OCI-LY7 (cell line): ENCODE measurements around the gene PDAP1. TPM values are rescaled to one million over a fixed set of nuclear protein-coding genes. Genes with fewer than 3 reads are reported as not detected.

Experiments used
- BruUV-seq: library from RNA; stranded (reverse); fragments of 400-500 nt; replicated peaks from 2 replicates; lab custom pipeline; 2021; lab: Mats Ljungman, UMichigan
- CTCF ChIA-PET: fragments of 300-600 bp; sonication (Branson Sonifier 250); formaldehyde crosslinking; loops from one replicate; lab custom pipeline; 2022; ENCODE audit warnings: antibody characterized with exemption; ENCODE audit not compliant: unreplicated experiment; lab: Charles Lee
- POLR2A ChIA-PET: fragments of 300-600 bp; sonication (Branson Sonifier 250); formaldehyde crosslinking; loops from one replicate; lab custom pipeline; 2022; ENCODE audit warnings: antibody characterized with exemption; lab: Charles Lee
- DNase-seq: peaks from one replicate; pipeline ENCODE4 v3.0.0-alpha.2; 2015; ENCODE audit warnings: low spot score
- H2AFZ ChIP-seq: fragments of 200-600 bp; sonication (generic), shearing (Covaris generic); 2 replicates; pipeline ENCODE4 v1.6.1; 2014; ENCODE audit warnings: mild to moderate bottlenecking, antibody characterized with exemption, low read length, moderate library complexity
- H3K27ac ChIP-seq: fragments of 200-600 bp; sonication (generic); 2 replicates; pipeline ENCODE4 v1.5.1; 2014; ENCODE audit warnings: mixed run types, low read depth, mild to moderate bottlenecking, moderate library complexity, low read length, inconsistent platforms; ENCODE audit not compliant: poor library complexity, severe bottlenecking
- H3K36me3 ChIP-seq: fragments of 200-600 bp; sonication (generic); 2 replicates; pipeline ENCODE4 v1.6.1; 2014; ENCODE audit warnings: mild to moderate bottlenecking, antibody characterized with exemption, low read length, moderate library complexity, mixed read lengths; ENCODE audit not compliant: insufficient read depth
- H3K4me1 ChIP-seq: fragments of 200-600 bp; sonication (generic); 2 replicates; pipeline ENCODE4 v1.5.1; 2014; ENCODE audit warnings: mild to moderate bottlenecking, low read length; ENCODE audit not compliant: insufficient read depth, poor library complexity, severe bottlenecking
- H3K4me2 ChIP-seq: fragments of 200-600 bp; sonication (generic); 2 replicates; pipeline ENCODE4 v1.6.1; 2014; ENCODE audit warnings: mild to moderate bottlenecking, low read length
- H3K4me3 ChIP-seq: fragments of 200-600 bp; sonication (generic); 2 replicates; pipeline ENCODE4 v1.5.1; 2014; ENCODE audit warnings: mild to moderate bottlenecking, low read depth, low read length; ENCODE audit not compliant: poor library complexity, severe bottlenecking
- H3K79me2 ChIP-seq: fragments of 200-600 bp; sonication (generic); 2 replicates; pipeline ENCODE4 v1.6.1; 2016; ENCODE audit warnings: low read depth, mild to moderate bottlenecking, low read length, moderate library complexity, mixed read lengths; ENCODE audit not compliant: insufficient read depth
- H3K9me2 ChIP-seq: fragments of 200-600 bp; sonication (generic); 2 replicates; pipeline ENCODE4 v1.6.1; 2016; ENCODE audit warnings: mild to moderate bottlenecking, low read length, mixed read lengths; ENCODE audit not compliant: insufficient read depth
- H3K9me3 ChIP-seq: fragments of 200-600 bp; sonication (generic); 2 replicates; pipeline ENCODE4 v1.6.1; 2014; ENCODE audit warnings: mild to moderate bottlenecking, mixed run types, low read length, mixed read lengths
- H4K20me1 ChIP-seq: fragments of 200-600 bp; sonication (generic); 2 replicates; pipeline ENCODE4 v1.6.1; 2014; ENCODE audit warnings: mild to moderate bottlenecking, antibody characterized with exemption, low read length, moderate library complexity, mixed read lengths; ENCODE audit not compliant: insufficient read depth
- EZH2phosphoT487 ChIP-seq: fragments of 200-600 bp; sonication (generic); IDR thresholded peaks from 2 replicates; pipeline ENCODE4 v1.6.1; 2018; ENCODE audit warnings: low read depth, borderline replicate concordance, mild to moderate bottlenecking, mixed run types, antibody characterized with exemption, low read length, moderate library complexity, mixed read lengths
- intact Hi-C: fragments of 100-400 bp; cut with micrococcal nuclease; formaldehyde crosslinking; loops from one replicate; pipeline ENCODE4 v1.10.0; 2022; ENCODE audit not compliant: unreplicated experiment
- total RNA-seq, 2 experiments: library from RNA; depleted of rRNA in 1 of 2; stranded (reverse); fragments of >200 nt in 1 of 2; shearing (Covaris generic) in 1 of 2; gene quantifications; 2 replicates each; pipeline ENCODE4 v1.2.3, GENCODE V29; 2014 to 2022
- TF ChIP-seq, protein P1 (sequence below): fragments of 200-600 bp; sonication (generic); conservative IDR thresholded peaks from 2 replicates; pipeline ENCODE4 v1.5.1; 2014; ENCODE audit warnings: mild to moderate bottlenecking, antibody characterized with exemption, low read length, moderate library complexity, mixed read lengths

Gene PDAP1
- total RNA-seq, 2 experiments from 2014 or later: 33.7 to 135 TPM

DNA sequence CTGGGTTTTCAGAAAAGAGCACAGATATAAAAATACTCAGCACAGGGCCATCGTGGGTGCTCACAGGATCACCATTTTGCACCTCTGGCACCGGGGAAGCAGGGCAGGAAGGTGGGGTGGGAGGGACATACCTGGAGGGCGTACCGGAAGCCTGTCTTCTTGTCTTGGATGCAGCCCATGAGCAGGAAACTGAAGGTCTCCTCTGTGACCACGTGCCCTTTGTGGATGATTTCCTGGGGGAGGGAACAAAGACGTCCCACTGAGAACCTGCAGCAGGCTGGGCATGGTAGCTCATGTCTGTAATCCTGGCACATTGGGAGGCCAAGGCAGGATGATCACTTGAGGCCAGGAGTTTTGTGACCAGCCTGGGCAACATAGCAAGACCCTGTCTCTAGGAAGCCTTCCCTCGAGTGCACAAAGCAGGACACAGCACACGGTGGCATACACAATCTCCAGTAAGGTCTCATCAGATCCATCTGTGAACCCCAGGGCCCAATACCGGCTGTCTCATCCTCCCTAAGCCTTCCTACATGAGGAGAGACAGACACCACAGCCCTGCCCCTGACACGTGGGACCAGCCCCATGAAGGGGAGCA, 20.7 kb upstream of the PDAP1 start:
- intact Hi-C loops: no loop called here
- no peaks in the 10 kb centered on the region for H3K4me1 ChIP-seq
- H2AFZ ChIP-seq: no peak overlapping the region
- DNase-seq: no peak
- ChIA-PET POLR2A (no interaction called here), CTCF (no interaction called here)
- no peaks in the 10 kb centered on the region for H3K9me3 ChIP-seq
- no TSS peak for BruUV-seq
- H3K27ac ChIP-seq: no peak overlapping the region
- no peaks in the 10 kb centered on the region for H3K9me2 ChIP-seq
- no peaks in the 10 kb centered on the region for H3K79me2 ChIP-seq
- H3K36me3 ChIP-seq: peaks cover 55% of the 10 kb centered on the region
- no peak overlapping the region for H3K4me3 ChIP-seq
- H3K4me2 ChIP-seq: no peak overlapping the region
- TF ChIP-seq, protein P1, sequence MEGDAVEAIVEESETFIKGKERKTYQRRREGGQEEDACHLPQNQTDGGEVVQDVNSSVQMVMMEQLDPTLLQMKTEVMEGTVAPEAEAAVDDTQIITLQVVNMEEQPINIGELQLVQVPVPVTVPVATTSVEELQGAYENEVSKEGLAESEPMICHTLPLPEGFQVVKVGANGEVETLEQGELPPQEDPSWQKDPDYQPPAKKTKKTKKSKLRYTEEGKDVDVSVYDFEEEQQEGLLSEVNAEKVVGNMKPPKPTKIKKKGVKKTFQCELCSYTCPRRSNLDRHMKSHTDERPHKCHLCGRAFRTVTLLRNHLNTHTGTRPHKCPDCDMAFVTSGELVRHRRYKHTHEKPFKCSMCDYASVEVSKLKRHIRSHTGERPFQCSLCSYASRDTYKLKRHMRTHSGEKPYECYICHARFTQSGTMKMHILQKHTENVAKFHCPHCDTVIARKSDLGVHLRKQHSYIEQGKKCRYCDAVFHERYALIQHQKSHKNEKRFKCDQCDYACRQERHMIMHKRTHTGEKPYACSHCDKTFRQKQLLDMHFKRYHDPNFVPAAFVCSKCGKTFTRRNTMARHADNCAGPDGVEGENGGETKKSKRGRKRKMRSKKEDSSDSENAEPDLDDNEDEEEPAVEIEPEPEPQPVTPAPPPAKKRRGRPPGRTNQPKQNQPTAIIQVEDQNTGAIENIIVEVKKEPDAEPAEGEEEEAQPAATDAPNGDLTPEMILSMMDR: no peak
- TF ChIP-seq EZH2phosphoT487: no peak
- H4K20me1 ChIP-seq: no peaks in the 10 kb centered on the region

DNA sequence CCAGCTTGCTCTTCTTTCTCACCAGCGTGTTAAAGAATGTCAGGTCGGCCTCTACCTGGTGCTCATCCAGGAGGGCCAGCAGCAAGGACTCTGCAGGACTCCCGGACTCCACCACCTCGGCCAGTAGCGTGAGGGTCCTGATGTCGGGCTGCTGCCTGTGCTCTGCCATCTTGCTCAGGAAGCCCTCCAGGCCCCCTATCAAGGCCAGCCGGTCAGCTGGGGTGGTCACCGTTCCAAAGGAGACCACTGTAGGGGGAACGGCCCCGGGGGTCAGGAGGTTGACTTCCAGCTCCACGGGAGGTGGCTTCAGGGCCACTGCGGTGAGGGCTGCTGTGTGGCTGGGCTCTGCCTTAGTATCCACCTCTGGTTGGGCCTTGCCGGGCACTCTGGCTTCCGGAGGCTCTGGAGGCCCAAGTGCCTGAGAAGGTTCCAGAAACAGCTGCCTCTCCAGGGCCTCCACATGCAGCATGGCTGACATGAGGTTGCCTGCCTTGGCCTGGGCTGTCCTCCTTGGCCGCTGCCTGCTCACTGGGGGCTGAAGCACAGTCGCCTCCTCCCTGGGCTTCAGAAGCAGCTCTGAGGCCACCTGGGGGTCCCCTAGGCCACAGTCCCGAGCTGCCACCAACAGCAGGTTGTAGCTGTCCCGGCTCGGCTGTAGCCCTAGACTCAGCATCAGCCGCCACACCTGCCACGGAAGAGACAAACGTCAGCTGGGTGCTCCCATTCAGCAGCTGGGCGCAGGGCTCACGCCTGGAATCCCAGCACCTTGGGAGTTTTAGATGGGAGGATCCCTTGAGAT, 16.7 kb upstream of the PDAP1 start:
- ChIA-PET POLR2A (no interaction called here), CTCF (no interaction called here)
- no peak overlapping the region for H3K27ac ChIP-seq
- no TSS peak for BruUV-seq
- no peaks in the 10 kb centered on the region for H3K9me3 ChIP-seq
- peaks cover 69% of the 10 kb centered on the region for H3K36me3 ChIP-seq
- no peaks in the 10 kb centered on the region for H3K79me2 ChIP-seq
- H3K4me1 ChIP-seq: no peaks in the 10 kb centered on the region
- H3K4me2 ChIP-seq: no peak overlapping the region
- no peak for TF ChIP-seq EZH2phosphoT487
- TF ChIP-seq, protein P1: no peak
- no peaks in the 10 kb centered on the region for H3K9me2 ChIP-seq
- DNase-seq: no peak
- intact Hi-C loops: no loop called here
- no peak overlapping the region for H2AFZ ChIP-seq
- H3K4me3 ChIP-seq: no peak overlapping the region
- H4K20me1 ChIP-seq: no peaks in the 10 kb centered on the region

DNA sequence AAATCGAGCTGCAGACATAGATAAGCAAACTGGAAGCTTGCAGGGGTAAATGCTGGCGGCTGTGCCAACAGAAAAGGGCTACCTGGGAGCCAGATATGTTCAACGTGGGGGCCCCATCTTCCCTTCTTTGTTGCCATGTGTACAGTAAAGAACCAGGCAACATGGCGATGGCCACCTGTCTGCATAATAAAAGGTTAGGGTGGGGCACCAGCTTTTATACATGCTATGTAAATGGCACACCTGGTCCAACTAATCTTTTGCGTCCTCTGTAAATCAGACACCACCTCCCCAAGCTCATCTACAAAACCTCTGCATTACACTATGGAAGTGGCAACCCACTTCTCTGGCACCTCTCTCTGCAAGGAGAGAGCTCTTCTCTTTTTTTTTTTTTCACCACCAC, 14.2 kb upstream of the PDAP1 start:
- Histone ChIP-seq H3K9me3 (no peaks in the 10 kb centered on the region), H3K36me3 (peaks cover 76% of the 10 kb centered on the region), H3K4me1 (no peaks in the 10 kb centered on the region), H3K27ac (no peak overlapping the region), H3K79me2 (no peaks in the 10 kb centered on the region), H2AFZ (no peak overlapping the region), H3K4me2 (no peak overlapping the region), H3K4me3 (no peak overlapping the region), H3K9me2 (no peaks in the 10 kb centered on the region), H4K20me1 (no peaks in the 10 kb centered on the region)
- no peak for DNase-seq
- BruUV-seq: no TSS peak
- CTCF ChIA-PET: interaction anchor here (0.6 kb wide), 1 partner anchor 189 kb away, joined by 3 read pairs; no protein-coding TSS in a partner anchor
- TF ChIP-seq, protein P1: no peak
- TF ChIP-seq EZH2phosphoT487: no peak
- POLR2A ChIA-PET: interaction anchor here (0.6 to 0.7 kb wide), 2 partner anchors 54 to 557 kb away, joined by 4 to 8 read pairs; no protein-coding TSS in a partner anchor
- intact Hi-C loops: no loop called here
